Fibroblast of skin of scalp (primary cell): ENCODE data around the gene LSM3.
A peak's percentile ranks its signal among the peaks of the same experiment; 100 is the strongest.

Experiments used
- DNase-seq: peaks from one replicate; pipeline ENCODE4 v3.0.0-alpha.2; 2013

Gene LSM3

GRCh38 chr3:14158370-14158769 lies 20.2 kb upstream of the LSM3 start:
- DNase-seq: no peak

- DNase-seq: no peak
These were observed 19.2 kb upstream of the LSM3 start for GRCh38 chr3:14159426-14159825.

DNA sequence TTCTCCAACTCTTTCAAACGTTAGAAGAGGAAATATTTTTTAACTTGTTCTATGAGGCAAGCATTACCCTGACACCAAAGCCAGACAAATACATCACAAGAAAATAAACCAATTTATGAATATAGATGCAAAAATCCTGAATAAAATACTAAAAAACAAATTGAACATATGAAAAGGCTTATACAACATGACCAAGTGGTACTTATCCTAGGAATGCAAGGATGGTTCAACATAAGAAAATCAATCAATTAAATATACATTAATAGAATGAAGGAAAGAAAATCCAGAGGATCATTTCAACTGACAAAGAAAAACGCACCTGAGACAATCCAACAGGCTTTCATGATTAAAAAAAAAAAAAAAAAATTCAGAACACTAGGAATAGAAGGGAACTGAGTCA lies 17.3 kb upstream of the LSM3 start:
- DNase-seq: no peak

DNA sequence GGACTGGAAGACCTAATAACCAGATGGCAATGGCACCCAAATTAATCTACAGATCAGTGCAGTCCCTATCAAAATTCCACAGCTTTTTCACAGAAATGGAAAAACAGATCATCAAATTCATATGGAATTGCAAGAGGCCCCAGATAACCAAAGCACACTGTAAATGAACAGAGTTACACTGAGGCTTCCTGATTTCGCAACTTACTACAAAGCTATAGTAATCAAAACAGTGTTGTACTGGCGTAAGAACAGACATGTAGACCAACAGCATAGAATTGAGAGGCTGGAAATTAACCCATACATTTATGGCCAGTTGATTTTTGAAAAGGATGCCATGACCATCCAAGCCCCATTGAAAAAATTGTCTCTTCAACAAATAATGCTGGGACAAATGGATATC lies 16.4 kb upstream of the LSM3 start:
- no peak for DNase-seq

DNA sequence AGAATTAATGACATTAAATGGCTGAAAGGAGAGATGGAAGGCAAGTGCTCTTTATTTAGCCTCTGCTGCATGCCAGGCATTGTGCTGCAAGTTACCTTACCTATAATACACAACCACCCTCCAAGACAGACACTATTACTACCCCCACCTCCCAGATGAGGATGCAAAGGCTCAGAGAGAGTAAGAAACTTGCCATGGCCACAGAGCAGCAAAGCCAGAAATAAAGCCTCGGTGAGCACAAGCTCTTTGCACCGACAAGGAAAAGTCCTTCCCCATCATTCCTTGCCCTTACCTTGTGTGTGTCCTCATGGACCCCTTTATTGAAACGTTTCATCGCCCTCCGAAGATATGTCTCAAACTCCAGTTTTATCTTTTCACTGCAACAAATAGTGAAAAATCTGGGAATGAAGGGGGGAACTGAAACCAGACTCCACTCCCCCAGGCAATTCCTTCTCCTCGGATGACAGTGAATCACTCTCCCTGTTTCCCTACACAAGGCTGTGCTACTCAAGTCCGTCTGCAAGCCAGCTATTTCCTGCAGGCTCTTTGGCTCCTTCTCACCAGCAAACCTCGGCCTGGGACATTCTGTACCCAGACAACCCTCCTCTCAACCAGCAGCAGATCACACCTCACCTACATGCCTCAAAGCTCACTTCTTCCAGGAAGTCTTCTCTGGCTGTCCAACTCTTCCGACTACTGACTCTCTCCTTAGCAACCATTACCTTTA lies 11.6 kb upstream of the LSM3 start:
- no peak for DNase-seq

DNA sequence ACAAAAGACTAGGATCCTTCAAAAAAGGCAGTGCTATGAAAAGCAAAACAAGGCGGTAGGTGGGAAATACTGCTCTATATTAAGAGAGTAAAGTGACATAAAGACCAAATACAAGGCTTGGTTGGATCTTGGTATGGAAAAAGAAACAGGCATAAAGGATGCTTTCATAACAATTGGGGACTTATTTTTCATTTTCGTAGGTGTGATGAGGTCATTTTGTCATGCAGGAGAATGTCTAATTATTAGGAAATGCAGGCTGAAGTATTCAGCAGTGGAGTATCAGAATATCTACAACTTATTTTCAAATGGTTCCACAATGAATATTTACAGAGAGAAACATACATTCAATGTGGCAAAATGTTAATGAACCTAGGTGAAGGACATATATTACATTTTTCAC lies 9.2 kb upstream of the LSM3 start:
- no peak for DNase-seq

- DNase-seq: no peak
These were observed 8.7 kb upstream of the LSM3 start for GRCh38 chr3:14169871-14170270.

DNA sequence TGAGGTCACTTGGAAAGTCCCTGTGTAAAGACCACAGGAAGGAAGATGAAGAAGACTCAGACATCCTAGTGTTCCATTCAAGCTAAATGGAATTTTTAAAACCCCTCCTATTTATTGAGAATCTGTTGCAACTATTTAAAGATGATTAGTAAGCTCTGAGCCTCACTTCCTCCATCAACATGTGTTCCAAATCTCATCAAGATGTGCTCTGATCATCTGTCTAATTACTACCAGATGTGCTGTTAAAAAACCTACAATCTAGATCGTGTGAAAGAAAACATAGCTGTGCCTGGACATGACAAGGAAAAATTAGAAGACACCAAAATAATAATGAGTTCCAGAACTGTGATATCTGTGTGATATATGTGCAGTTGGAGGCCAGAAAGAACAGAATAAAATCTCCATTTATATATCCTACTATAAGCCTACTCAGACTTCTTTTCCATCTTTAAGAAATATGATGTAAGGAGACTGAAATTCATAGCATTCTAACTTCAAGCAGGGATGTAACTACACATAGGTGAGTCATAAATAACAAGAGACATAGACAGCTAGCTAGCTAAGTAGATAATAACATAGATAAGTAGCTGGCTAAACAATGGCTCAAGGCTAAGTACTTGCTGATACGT lies 8.0 kb upstream of the LSM3 start:
- DNase-seq: peak; percentile 83

DNA sequence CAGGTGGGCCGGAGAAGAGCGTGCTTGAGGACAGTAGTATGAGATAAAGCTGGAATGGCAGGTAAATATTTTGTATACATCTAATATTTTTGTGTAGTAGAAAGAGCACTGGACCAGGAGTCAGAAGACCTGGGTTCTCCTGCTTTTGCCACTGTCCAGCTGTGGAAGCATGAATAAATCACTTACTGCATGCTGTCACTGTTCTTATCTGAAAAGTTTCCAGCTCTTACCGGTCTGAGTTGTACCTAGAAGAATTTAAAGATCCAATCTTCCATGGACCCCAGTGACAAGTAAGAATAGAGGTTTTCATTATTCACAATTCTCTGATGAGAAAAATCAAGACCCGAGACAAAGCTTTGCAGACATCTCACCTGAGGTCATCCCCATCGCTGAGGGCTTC lies 6.1 kb upstream of the LSM3 start:
- DNase-seq: no peak

GRCh38 chr3:14174483-14174882 lies 4.1 kb upstream of the LSM3 start:
- no peak for DNase-seq

- peak; percentile 52 for DNase-seq
These were observed 3.1 kb upstream of the LSM3 start for GRCh38 chr3:14175383-14176037.

GRCh38 chr3:14177580-14178246 lies 904 bp upstream of the LSM3 start:
- DNase-seq: no peak

- DNase-seq: no peak
These were observed 473 bp downstream of the LSM3 start for GRCh38 chr3:14179114-14179465.

DNA sequence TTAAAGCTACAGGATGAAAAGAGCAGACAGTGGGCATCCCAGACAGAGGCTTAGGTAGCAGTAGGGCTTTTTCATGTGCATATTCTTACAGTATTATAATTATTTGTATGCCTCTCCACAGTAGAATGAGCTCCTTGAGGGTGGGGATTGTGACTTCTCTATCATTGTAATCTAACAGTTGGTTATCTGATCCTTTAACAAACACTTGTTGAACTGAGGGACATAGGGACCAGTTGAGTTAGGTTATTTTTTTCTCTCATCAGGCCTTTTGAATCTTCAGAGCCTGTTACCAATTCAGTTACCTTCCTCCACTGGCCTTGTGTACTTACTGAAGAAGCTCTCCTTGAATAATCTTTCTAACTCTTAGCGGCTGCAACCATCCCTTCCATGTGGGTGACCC lies 1.2 kb downstream of the LSM3 start:
- DNase-seq: no peak

DNA sequence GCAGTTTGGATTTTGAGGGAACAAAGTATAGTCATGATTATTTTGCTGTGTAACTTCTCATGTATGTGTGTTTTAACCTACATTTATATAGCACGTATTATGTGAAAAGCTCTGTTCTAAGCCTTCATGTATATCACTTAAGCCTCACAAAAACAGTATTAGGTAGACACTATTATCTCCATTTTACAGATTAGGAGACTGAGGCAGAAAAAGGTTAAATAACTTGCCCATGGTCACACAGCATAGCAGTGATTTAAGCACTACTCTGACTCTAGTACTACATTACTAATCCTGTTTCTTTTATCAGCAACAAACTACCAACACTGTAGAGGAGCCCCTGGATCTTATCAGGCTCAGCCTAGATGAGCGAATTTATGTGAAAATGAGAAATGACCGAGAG lies 2.6 kb downstream of the LSM3 start:
- DNase-seq: no peak

DNA sequence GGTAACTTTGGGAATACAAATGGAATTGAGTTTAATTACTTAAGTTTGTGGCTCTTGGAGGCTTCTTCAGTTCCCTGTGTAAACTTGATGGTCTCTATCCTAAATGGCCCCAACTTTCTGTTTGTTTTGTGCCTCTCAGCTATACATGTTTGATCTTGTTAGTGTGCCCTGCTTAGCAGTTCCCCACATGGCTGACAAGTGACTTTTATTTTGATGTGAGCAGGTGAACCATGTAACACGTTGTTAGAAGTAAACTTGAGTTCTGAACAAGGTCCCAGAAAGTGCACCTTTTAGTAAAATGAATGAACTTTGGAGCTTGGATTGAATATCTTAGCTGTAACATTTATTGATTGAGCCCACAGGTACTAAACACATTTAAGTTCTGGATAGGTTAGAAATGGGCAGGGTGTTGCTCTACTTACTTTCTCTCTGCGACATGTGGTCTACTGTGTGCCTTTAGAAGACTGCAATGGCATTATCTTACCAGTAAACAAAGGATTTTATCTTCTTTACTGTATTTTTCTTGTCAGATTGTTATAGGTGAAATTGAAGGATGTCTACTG lies 4.5 kb downstream of the LSM3 start:
- no peak for DNase-seq

DNA sequence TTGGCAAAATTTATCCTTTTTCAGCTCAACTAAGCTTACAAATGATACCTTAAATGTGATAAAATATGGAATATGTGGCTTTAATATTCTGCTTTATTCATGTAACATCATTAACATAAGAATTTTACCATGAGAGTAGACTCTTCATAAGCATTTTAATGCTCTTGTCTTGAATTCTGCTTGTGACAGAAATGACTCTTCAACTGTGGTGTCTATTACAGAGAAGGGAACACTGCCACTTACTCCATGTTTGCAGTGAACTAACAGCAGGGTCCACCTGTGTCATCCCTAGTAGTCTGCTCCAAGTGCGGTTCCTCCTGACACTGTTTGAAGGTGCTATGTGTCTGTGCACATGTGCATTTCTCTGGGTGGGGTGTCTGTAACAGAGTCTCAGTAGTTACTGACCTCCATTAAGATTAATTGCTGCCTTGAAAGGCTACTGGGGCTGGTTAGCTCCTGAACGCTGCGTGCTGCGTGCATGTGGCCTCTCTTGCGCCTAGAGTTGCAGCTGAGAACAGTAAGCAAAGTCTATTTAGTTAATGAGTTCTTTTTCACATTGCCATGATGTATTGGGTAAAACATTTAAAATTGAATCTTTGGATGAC lies 8.3 kb downstream of the LSM3 start:
- DNase-seq: no peak

DNA sequence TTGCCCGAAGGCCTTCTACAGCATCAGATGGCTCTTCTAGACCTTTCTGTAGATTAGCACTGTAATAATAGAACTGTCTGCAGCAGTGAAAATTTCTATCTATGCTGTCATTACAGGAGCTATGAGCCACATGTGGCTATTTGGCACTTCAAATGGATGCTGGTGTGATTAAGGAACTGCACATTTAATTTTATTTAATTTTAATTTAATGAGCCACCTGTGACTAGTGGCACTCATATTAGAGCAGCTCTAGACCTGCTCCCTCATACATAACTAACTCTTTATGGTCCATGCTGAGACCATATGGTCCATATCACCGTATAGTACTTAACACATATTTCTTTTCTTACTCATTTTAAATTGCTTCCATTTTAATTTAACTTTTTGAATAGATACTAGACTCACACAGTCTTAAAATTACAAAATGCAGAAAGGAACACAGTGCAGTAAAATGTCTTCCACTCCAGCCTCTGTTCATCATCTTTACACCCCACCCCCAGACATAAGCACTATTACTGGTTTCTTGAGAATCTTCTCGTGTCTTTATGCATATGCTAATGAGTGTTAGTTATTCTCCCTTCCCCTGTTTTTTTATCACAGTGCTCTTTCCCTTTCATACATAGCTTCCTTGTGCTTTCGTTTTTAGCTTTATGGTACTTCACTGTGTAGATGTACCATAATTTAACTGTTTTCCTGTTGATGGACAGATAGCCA lies 9.6 kb downstream of the LSM3 start:
- no peak for DNase-seq

DNA sequence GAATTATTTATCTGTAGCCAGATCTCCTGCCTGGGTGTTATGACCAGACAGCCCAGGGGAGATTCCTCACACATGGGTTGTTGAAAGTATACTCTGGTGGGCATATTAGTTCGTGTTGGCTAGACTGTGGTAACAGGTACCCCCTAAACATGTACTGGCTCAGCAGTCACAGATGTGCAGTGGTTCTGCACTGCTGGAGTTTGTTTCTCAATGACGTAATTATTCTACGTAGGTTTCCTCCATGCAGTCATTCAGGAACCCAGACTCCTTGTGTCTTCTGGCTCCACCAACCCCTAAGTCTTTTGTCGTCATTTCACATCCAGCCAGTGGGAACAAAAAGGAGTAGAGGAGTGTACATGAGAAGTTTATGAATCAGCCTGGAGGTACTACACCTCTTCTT lies 16.2 kb downstream of the LSM3 start:
- DNase-seq: no peak

- DNase-seq: no peak
These were observed 21.0 kb downstream of the LSM3 start for GRCh38 chr3:14199641-14200040.

DNA sequence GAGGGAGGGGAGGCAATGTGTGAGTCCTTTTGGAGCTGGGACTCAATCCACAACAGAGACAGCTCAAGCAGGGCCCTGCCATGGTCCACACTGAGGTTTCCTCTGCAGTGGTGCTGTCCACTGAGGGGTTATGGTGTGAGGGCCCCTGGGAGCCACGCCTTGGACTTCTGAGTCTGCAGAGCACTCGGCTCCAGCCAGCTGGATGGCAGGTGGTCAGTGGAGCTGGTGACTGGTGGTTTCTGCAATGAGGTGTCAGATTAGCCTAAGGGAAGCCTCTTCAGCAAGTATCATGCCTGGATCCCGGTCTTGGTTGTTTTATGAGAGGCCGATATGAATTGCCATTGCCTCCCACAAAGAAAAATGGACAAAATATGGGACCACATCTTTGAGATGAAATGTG lies 21.7 kb downstream of the LSM3 start:
- DNase-seq: no peak

GRCh38 chr3:14200841-14201240 lies 22.2 kb downstream of the LSM3 start:
- no peak for DNase-seq
